HCT116 (cell line): Measurements from ENCODE around the gene DCTN2. TPM values are rescaled to one million over a fixed set of nuclear protein-coding genes. Genes with fewer than 3 reads are reported as not detected.

ENCODE experiments used
- ATAC-seq: fragments of 200-7000 bp; cut with Tn5 transposase; 2 replicates; pipeline ENCODE4 v1.9.1; 2020; ENCODE audit warnings: mild to moderate bottlenecking, moderate library complexity
- BruUV-seq: library from RNA; stranded (reverse); fragments of 400-500 nt; replicated peaks from 2 replicates; lab custom pipeline; 2021; lab: Mats Ljungman, UMichigan
- CTCF ChIA-PET: fragments of 300-600 bp; sonication (Branson Sonifier 250); formaldehyde crosslinking; loops from one replicate; lab custom pipeline; 2021; ENCODE audit warnings: antibody characterized with exemption; lab: Charles Lee
- POLR2A ChIA-PET: fragments of 300-600, 350-600 bp; sonication (Branson Sonifier 250); formaldehyde crosslinking; loops from one replicate; lab custom pipeline; 2021; ENCODE audit warnings: antibody characterized with exemption; lab: Charles Lee
- RAD21 ChIA-PET, 2 experiments: fragments of 300-600 bp; sonication (Branson Sonifier 250); formaldehyde crosslinking; loops; one replicate each; lab custom pipeline; 2023; ENCODE audit warnings: low total read pairs in 2 of 2; ENCODE audit not compliant: uncharacterized antibody in 2 of 2, unreplicated experiment in 2 of 2, low non-redundant PET in 1 of 2; lab: Charles Lee
- DNase-seq: peaks from one replicate; pipeline ENCODE4 v3.0.0-alpha.2; 2010; ENCODE audit warnings: low read depth, low spot score
- H2AFZ ChIP-seq: fragments of 200-600 bp; shearing (Covaris generic), sonication (generic); 2 replicates; pipeline ENCODE4 v1.6.1; 2017; ENCODE audit warnings: low read depth, mixed run types, mixed read lengths, antibody characterized with exemption, low read length; ENCODE audit not compliant: poor library complexity, severe bottlenecking
- H3K27ac ChIP-seq: 2 replicates; pipeline ENCODE4 v1.5.1; 2012; ENCODE audit warnings: low read depth, low read length
- H3K27me3 ChIP-seq: fragments of 200-600 bp; sonication (generic); 2 replicates; pipeline ENCODE4 v1.6.1; 2016; ENCODE audit warnings: mixed run types, low read length, mixed read lengths; ENCODE audit not compliant: insufficient read depth
- H3K36me3 ChIP-seq, 2 experiments: fragments of 200-500 bp in 1 of 2; fragments of 200-600 bp in 1 of 2; sonication (Bioruptor generic) in 1 of 2; sonication (generic) in 1 of 2; 2 replicates each; pipeline versions ENCODE4 v1.5.1 to v1.6.1; 2014 to 2016; ENCODE audit warnings: low read length in 2 of 2, inconsistent platforms in 1 of 2, mixed read lengths in 1 of 2, mixed run types in 1 of 2; ENCODE audit not compliant: insufficient read depth in 2 of 2, control insufficient read depth in 1 of 2
- H3K4me1 ChIP-seq, 2 experiments: fragments of 200-600 bp in 1 of 2; sonication (generic) in 1 of 2; 2 replicates each; pipeline versions ENCODE4 v1.5.1 to v1.6.1; 2012 to 2017; ENCODE audit warnings: low read length in 2 of 2, inconsistent platforms in 1 of 2, mild to moderate bottlenecking in 1 of 2, mixed read lengths in 1 of 2, mixed run types in 1 of 2, moderate library complexity in 1 of 2; ENCODE audit not compliant: insufficient read depth in 2 of 2, control insufficient read depth in 1 of 2
- H3K4me2 ChIP-seq: fragments of 200-600 bp; sonication (generic); 2 replicates; pipeline ENCODE4 v1.6.1; 2017; ENCODE audit warnings: mixed run types, low read length, mixed read lengths
- H3K4me3 ChIP-seq, 2 experiments: fragments of 200-600 bp in 1 of 2; sonication (generic) in 1 of 2; replicated peaks in 1 of 2; 2 replicates each; pipeline ENCODE4 v1.5.1; 2011 to 2016; ENCODE audit warnings: low read length in 2 of 2, control low read depth in 1 of 2, low read depth in 1 of 2, mild to moderate bottlenecking in 1 of 2, mixed read lengths in 1 of 2, mixed run types in 1 of 2
- H3K79me2 ChIP-seq: fragments of 200-600 bp; sonication (generic); 2 replicates; pipeline ENCODE4 v1.6.1; 2017; ENCODE audit warnings: mild to moderate bottlenecking, mixed run types, low read length, moderate library complexity, mixed read lengths; ENCODE audit not compliant: insufficient read depth
- H3K9ac ChIP-seq: fragments of 200-600 bp; sonication (generic); 2 replicates; pipeline ENCODE4 v1.6.1; 2016; ENCODE audit warnings: low read length, mixed read lengths
- H3K9me2 ChIP-seq: fragments of 200-600 bp; sonication (generic), shearing (Covaris generic); 2 replicates; pipeline ENCODE4 v1.6.1; 2017; ENCODE audit warnings: mixed run types, mild to moderate bottlenecking, moderate library complexity; ENCODE audit not compliant: insufficient read depth
- H3K9me3 ChIP-seq, 2 experiments: fragments of 200-500 bp in 1 of 2; fragments of 200-600 bp in 1 of 2; sonication (Bioruptor generic) in 1 of 2; sonication (generic) in 1 of 2; 2 replicates each; pipeline ENCODE4 v1.6.1; 2014 to 2017; ENCODE audit warnings: low read length in 2 of 2, mixed read lengths in 2 of 2, inconsistent platforms in 1 of 2, low read depth in 1 of 2, mild to moderate bottlenecking in 1 of 2, mixed run types in 1 of 2, moderate library complexity in 1 of 2; ENCODE audit not compliant: control insufficient read depth in 1 of 2, insufficient read depth in 1 of 2
- H4K20me1 ChIP-seq: fragments of 200-600 bp; sonication (generic), shearing (Covaris generic); 2 replicates; pipeline ENCODE4 v1.6.1; 2017; ENCODE audit warnings: mixed run types, mild to moderate bottlenecking, moderate library complexity; ENCODE audit not compliant: insufficient read depth
- ATF3 ChIP-seq: IDR thresholded peaks from 2 replicates; pipeline ENCODE4 v1.6.1; 2012
- CBX3 ChIP-seq: IDR thresholded peaks from 2 replicates; pipeline ENCODE4 v1.6.1; 2012; ENCODE audit warnings: low read depth
- CTCF ChIP-seq, 3 experiments: fragments of 200-600 bp in 1 of 3; sonication (generic) in 1 of 3; IDR thresholded peaks in 2 of 3; conservative IDR thresholded peaks in 1 of 3; 2 replicates each; pipeline ENCODE4 v1.5.1; 2012 to 2017; ENCODE audit warnings: low read depth in 2 of 3, low read length in 2 of 3, antibody characterized with exemption in 1 of 3, borderline replicate concordance in 1 of 3, control low read depth in 1 of 3, mild to moderate bottlenecking in 1 of 3, mixed read lengths in 1 of 3, mixed run types in 1 of 3, moderate library complexity in 1 of 3; ENCODE audit not compliant: insufficient read depth in 1 of 3
- ELF1 ChIP-seq: IDR thresholded peaks from 2 replicates; pipeline ENCODE4 v1.6.1; 2012; ENCODE audit warnings: low read depth, borderline replicate concordance
- EZH2 ChIP-seq: fragments of 200-600 bp; sonication (generic); IDR thresholded peaks from 2 replicates; pipeline ENCODE4 v1.6.1; 2017; ENCODE audit warnings: antibody characterized with exemption, mixed run types
- EZH2phosphoT487 ChIP-seq: fragments of 200-600 bp; IDR thresholded peaks from 2 replicates; pipeline ENCODE4 v1.6.1; 2018; ENCODE audit warnings: antibody characterized with exemption, borderline replicate concordance
- FOSL1 ChIP-seq: IDR thresholded peaks from 2 replicates; pipeline ENCODE4 v1.6.1; 2012; ENCODE audit warnings: low read depth
- JUND ChIP-seq: IDR thresholded peaks from 2 replicates; pipeline ENCODE4 v1.6.1; 2012
- MAX ChIP-seq: IDR thresholded peaks from 2 replicates; pipeline ENCODE4 v1.6.1; 2012
- POLR2A ChIP-seq: IDR thresholded peaks from 2 replicates; pipeline ENCODE4 v1.7.0; 2011; ENCODE audit warnings: borderline replicate concordance; ENCODE audit not compliant: insufficient read depth, insufficient read length; ENCODE audit errors: extremely low read depth
- RAD21 ChIP-seq: IDR thresholded peaks from 2 replicates; pipeline ENCODE4 v1.6.1; 2012; ENCODE audit warnings: low read depth, mild to moderate bottlenecking
- SIN3A ChIP-seq: IDR thresholded peaks from 2 replicates; pipeline ENCODE4 v1.6.1; 2012; ENCODE audit warnings: low read depth
- SP1 ChIP-seq: IDR thresholded peaks from 2 replicates; pipeline ENCODE4 v1.6.1; 2012; ENCODE audit warnings: low read depth
- SRF ChIP-seq: IDR thresholded peaks from 2 replicates; pipeline ENCODE4 v1.6.1; 2012; ENCODE audit warnings: low read depth
- TCF7L2 ChIP-seq: IDR thresholded peaks from 2 replicates; pipeline ENCODE4 v1.7.0; 2011; ENCODE audit warnings: borderline replicate concordance, inconsistent platforms; ENCODE audit not compliant: insufficient read depth, insufficient read length; ENCODE audit errors: extremely low read depth
- YY1 ChIP-seq: IDR thresholded peaks from 2 replicates; pipeline ENCODE4 v1.6.1; 2011; ENCODE audit warnings: low read length, low read depth, moderate library complexity, mild to moderate bottlenecking; ENCODE audit not compliant: insufficient replicate concordance; ENCODE audit errors: extremely low read depth
- ZFX ChIP-seq: fragments of 450-650 bp; IDR thresholded peaks from 2 replicates; pipeline ENCODE4 v1.6.1; 2017
- ZNF274 ChIP-seq: fragments of 200-500 bp; sonication (Bioruptor generic); IDR thresholded peaks from 2 replicates; pipeline ENCODE4 v1.6.1; 2014; ENCODE audit warnings: mild to moderate bottlenecking, low read depth, low read length, inconsistent platforms
- intact Hi-C: fragments of 100-400 bp; cut with micrococcal nuclease; formaldehyde crosslinking; loops from 2 replicates; pipeline ENCODE4 v1.10.0; 2022
- total RNA-seq: library from RNA; stranded (reverse); gene quantifications from one replicate; pipeline ENCODE4 v1.2.1, GENCODE V29; 2021; ENCODE audit not compliant: unreplicated experiment

Gene DCTN2
- total RNA-seq, 1 experiment from 2014 or later: 95.9 TPM

- no peak for TF ChIP-seq TCF7L2
- TF ChIP-seq, all 23 proteins: peak for 0
Measured at GRCh38 chr12:57519796-57520052, 27.3 kb downstream of the DCTN2 start (continued).

- Histone ChIP-seq H3K36me3 (peaks cover 32 to 41% of the 10 kb centered on the region in 2 experiments), H2AFZ (no peak overlapping the region), H3K4me1 (peaks cover 22 to 49% of the 10 kb centered on the region in 2 experiments), H3K79me2 (peaks cover 57% of the 10 kb centered on the region), H3K4me3 (peak overlapping the region; percentile 79 to 88), H3K9ac (peak overlapping the region; percentile 80), H4K20me1 (peaks cover 7% of the 10 kb centered on the region; the same call in 1 of the 2 replicates), H3K9me2 (no peaks in the 10 kb centered on the region), H3K9me3 (no peaks in the 10 kb centered on the region), H3K27me3 (no peaks in the 10 kb centered on the region), H3K4me2 (peak overlapping the region; percentile 94), H3K27ac (peak overlapping the region; percentile 79)
- no TSS peak for BruUV-seq
- ChIA-PET CTCF (no interaction called here), POLR2A (interaction anchor here (1.4 to 2.0 kb wide), 3 partner anchors 7 to 39 kb away, joined by 3 to 7 read pairs (median 4); partner anchors contain the start of gene DCTN2), RAD21 (no interaction called here)
- intact Hi-C loops: no loop called here
- no peak for DNase-seq
- no peak for ATAC-seq
- TF ChIP-seq SRF: no peak
- no peak for TF ChIP-seq TCF7L2
- TF ChIP-seq EZH2: no peak
- TF ChIP-seq JUND: no peak
- TF ChIP-seq ATF3: no peak
- TF ChIP-seq YY1: no peak
- no peak for TF ChIP-seq ZFX
- TF ChIP-seq POLR2A: no peak
- no peak for TF ChIP-seq ZNF274
- TF ChIP-seq FOSL1: no peak
- TF ChIP-seq CBX3: no peak
- TF ChIP-seq SIN3A: no peak
- no peak for TF ChIP-seq EZH2phosphoT487
- TF ChIP-seq CTCF (IDR thresholded peaks at IDR 0.05 in 2 of 3, conservative IDR thresholded peaks at IDR 0.05 in 1 of 3; ENCODE audit: borderline replicate concordance in 1 of 3, insufficient read depth in 1 of 3, low read depth in 2 of 3, low read length in 2 of 3): no peak
- TF ChIP-seq RAD21: no peak
- TF ChIP-seq ELF1: no peak
- no peak for TF ChIP-seq MAX
- no peak for TF ChIP-seq SP1
Measured at GRCh38 chr12:57518920-57519795, 27.8 kb downstream of the DCTN2 start.
